GM21717 (cell line): ENCODE measurements around the gene ADAM20.
"Not testable (repeated sequence)": the region's sequence is repeated elsewhere in the genome, so short reads cannot be mapped to it uniquely, and the experiment has no call there.

ENCODE experiments used
- ATAC-seq: cut with Tn5 transposase; IDR thresholded peaks from one replicate; pipeline ENCODE4 v1.9.1; 2021; ENCODE audit warnings: mild to moderate bottlenecking, moderate library complexity; ENCODE audit not compliant: unreplicated experiment

The ADAM20 gene

GRCh38 chr14:70534904-70535303, at the start of gene ADAM20:
Gene ADAM20 (minus strand): TSS chr14:70535004. CDS start chr14:70524757, 10,247 bp downstream.
- no peak for ATAC-seq

- ATAC-seq, result no peak
These were observed 42.1 kb upstream of the ADAM20 start for GRCh38 chr14:70576891-70577290.

GRCh38 chr14:70573050-70573449, 38.2 kb upstream of the ADAM20 start:
- no peak for ATAC-seq

GRCh38 chr14:70571139-70571538, 36.3 kb upstream of the ADAM20 start:
- no peak for ATAC-seq

GRCh38 chr14:70567791-70568190, 33.0 kb upstream of the ADAM20 start:
- ATAC-seq, result no peak

GRCh38 chr14:70563869-70564268, 29.1 kb upstream of the ADAM20 start:
- no peak for ATAC-seq

- no peak for ATAC-seq
These were observed 28.6 kb upstream of the ADAM20 start for GRCh38 chr14:70563417-70563816.

- no peak for ATAC-seq
These were observed 23.6 kb upstream of the ADAM20 start for GRCh38 chr14:70558356-70558755.

- no peak for ATAC-seq
These were observed 21.1 kb upstream of the ADAM20 start for GRCh38 chr14:70555890-70556289.

GRCh38 chr14:70538087-70538486, 3.3 kb upstream of the ADAM20 start:
- ATAC-seq, result no peak

- no peak for ATAC-seq
These were observed 2.0 kb upstream of the ADAM20 start for GRCh38 chr14:70536830-70537229.

GRCh38 chr14:70530417-70530816, 4.4 kb downstream of the ADAM20 start:
- ATAC-seq, result no peak

GRCh38 chr14:70527501-70528105, 7.2 kb downstream of the ADAM20 start:
- no peak for ATAC-seq

- ATAC-seq, result no peak
These were observed 9.1 kb downstream of the ADAM20 start for GRCh38 chr14:70525691-70526090.

GRCh38 chr14:70515811-70516210, 19.0 kb downstream of the ADAM20 start:
- ATAC-seq, result no peak

- no peak for ATAC-seq
These were observed 20.4 kb downstream of the ADAM20 start for GRCh38 chr14:70514168-70515069.

GRCh38 chr14:70498191-70498590, 36.6 kb downstream of the ADAM20 start:
- no peak for ATAC-seq

GRCh38 chr14:70489579-70490200, 45.1 kb downstream of the ADAM20 start:
- no peak for ATAC-seq

- not testable (repeated sequence) for ATAC-seq
These were observed 57.3 kb downstream of the ADAM20 start for GRCh38 chr14:70477356-70478105.

- ATAC-seq, result not testable (repeated sequence)
These were observed 59.3 kb downstream of the ADAM20 start for GRCh38 chr14:70475459-70475858.

GRCh38 chr14:70473825-70474224, 61.0 kb downstream of the ADAM20 start:
- no peak for ATAC-seq
